Measurements from ENCODE around the gene KLHL6.
"Not testable (repeated sequence)": the region's sequence is repeated elsewhere in the genome, so short reads cannot be mapped to it uniquely, and the experiment has no call there.

Gene KLHL6

GRCh38 chr3:183460081-183461055, 95.1 kb downstream of the KLHL6 start:
- in situ Hi-C loops (cut with HindIII; ENCODE audit: low sequenced_read_pairs) = no loop called here

- in situ Hi-C loops (cut with HindIII; ENCODE audit: low sequenced_read_pairs) = no loop called here
These were observed 100.4 kb downstream of the KLHL6 start for GRCh38 chr3:183455089-183455488.

GRCh38 chr3:183454064-183454463, 101.4 kb downstream of the KLHL6 start:
- in situ Hi-C loops (cut with HindIII; ENCODE audit: low sequenced_read_pairs) = no loop called here

- in situ Hi-C loops (cut with HindIII; ENCODE audit: low sequenced_read_pairs) = no loop called here
These were observed 105.7 kb downstream of the KLHL6 start for GRCh38 chr3:183449791-183450190.

- in situ Hi-C loops (cut with HindIII; ENCODE audit: low sequenced_read_pairs) = no loop called here
These were observed 106.1 kb downstream of the KLHL6 start for GRCh38 chr3:183449391-183449790.

GRCh38 chr3:183448369-183449128, 107.0 kb downstream of the KLHL6 start:
- in situ Hi-C loops (cut with HindIII; ENCODE audit: low sequenced_read_pairs) = no loop called here

GRCh38 chr3:183447206-183448001, 108.1 kb downstream of the KLHL6 start:
- in situ Hi-C loops (cut with HindIII; ENCODE audit: low sequenced_read_pairs) = no loop called here

- in situ Hi-C loops (cut with HindIII; ENCODE audit: low sequenced_read_pairs) = no loop called here
These were observed 108.7 kb downstream of the KLHL6 start for GRCh38 chr3:183446838-183447205.

GRCh38 chr3:183444748-183445147, 110.8 kb downstream of the KLHL6 start:
- in situ Hi-C loops (cut with HindIII; ENCODE audit: low sequenced_read_pairs) = no loop called here

- in situ Hi-C loops (cut with HindIII; ENCODE audit: low sequenced_read_pairs) = no loop called here
These were observed 111.8 kb downstream of the KLHL6 start for GRCh38 chr3:183443395-183444385.

- in situ Hi-C loops (cut with HindIII; ENCODE audit: low sequenced_read_pairs) = no loop called here
These were observed 112.5 kb downstream of the KLHL6 start for GRCh38 chr3:183442994-183443393.

GRCh38 chr3:183440521-183440920, 115.0 kb downstream of the KLHL6 start:
- in situ Hi-C loops (cut with HindIII; ENCODE audit: low sequenced_read_pairs) = not testable (repeated sequence)

- in situ Hi-C loops (cut with HindIII; ENCODE audit: low sequenced_read_pairs) = no loop called here
These were observed 116.0 kb downstream of the KLHL6 start for GRCh38 chr3:183439515-183439914.

GRCh38 chr3:183438735-183439134, 116.8 kb downstream of the KLHL6 start:
- in situ Hi-C loops (cut with HindIII; ENCODE audit: low sequenced_read_pairs) = no loop called here

GRCh38 chr3:183437666-183438564, 117.6 kb downstream of the KLHL6 start:
- in situ Hi-C loops (cut with HindIII; ENCODE audit: low sequenced_read_pairs) = no loop called here

All from DLD1 (cell line).